ENCODE results near the gene MPHOSPH10. TPM values are rescaled to one million over a fixed set of nuclear protein-coding genes. Genes with fewer than 3 reads are reported as not detected.
"Not testable (repeated sequence)": the region's sequence is repeated elsewhere in the genome, so short reads cannot be mapped to it uniquely, and the experiment has no call there.

The MPHOSPH10 gene, protein sequence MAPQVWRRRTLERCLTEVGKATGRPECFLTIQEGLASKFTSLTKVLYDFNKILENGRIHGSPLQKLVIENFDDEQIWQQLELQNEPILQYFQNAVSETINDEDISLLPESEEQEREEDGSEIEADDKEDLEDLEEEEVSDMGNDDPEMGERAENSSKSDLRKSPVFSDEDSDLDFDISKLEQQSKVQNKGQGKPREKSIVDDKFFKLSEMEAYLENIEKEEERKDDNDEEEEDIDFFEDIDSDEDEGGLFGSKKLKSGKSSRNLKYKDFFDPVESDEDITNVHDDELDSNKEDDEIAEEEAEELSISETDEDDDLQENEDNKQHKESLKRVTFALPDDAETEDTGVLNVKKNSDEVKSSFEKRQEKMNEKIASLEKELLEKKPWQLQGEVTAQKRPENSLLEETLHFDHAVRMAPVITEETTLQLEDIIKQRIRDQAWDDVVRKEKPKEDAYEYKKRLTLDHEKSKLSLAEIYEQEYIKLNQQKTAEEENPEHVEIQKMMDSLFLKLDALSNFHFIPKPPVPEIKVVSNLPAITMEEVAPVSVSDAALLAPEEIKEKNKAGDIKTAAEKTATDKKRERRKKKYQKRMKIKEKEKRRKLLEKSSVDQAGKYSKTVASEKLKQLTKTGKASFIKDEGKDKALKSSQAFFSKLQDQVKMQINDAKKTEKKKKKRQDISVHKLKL
- 10 to 100 TPM; 16.7 to 34.0 (median 24.7) TPM for total RNA-seq

DNA sequence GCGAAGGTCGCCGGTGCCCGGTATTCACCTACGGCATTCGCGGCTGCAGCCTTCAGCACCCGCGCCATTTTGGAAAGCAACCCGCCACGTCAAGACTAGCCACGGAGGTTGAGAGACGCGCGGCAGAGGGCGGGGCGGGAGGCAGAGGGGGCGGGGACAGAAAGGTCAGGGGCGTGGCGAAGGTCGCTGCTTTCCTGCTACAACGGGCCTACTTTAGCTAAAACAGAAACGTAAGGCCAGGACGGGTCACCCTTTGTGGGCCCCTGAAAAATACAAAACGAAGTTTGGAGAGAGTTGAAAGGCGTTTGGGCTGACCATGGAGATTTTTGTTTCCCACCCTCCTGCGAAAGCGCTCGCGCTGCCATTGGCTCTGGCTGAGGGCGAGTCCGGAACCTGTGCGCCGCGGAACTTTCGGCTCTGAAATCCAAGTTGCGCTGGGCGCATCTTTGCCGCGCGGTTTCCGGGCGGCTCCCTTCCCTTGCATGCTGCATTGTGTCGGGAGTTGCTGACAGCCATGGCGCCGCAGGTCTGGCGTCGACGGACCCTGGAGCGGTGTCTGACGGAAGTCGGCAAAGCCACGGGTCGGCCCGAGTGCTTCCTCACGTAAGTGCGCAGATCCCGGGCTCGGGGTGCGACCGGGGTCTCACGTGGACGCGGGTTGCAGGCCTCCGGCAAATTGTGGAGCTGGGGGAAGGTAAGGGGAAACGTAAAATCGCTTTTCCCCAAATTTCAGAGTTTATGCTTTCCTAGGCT lies at the start of gene MPHOSPH10, which contains the start of gene MCEE:
Gene MPHOSPH10, plus strand, starts transcription at position 483 of the 753 bp plus-strand sequence. Its CDS starts 32 bp downstream, at position 515.
Gene MCEE, minus strand, starts transcription at position 78 of the 753 bp plus-strand sequence. Its CDS starts 10 bp downstream, at position 68.
- peaks cover 18% of the 10 kb centered on the region for H3K36me3 ChIP-seq
- no peaks in the 10 kb centered on the region for H3K9me3 ChIP-seq
- H3K4me3 ChIP-seq, result peak within 1 kb of the TSS; percentile 86
- peak within 1 kb of the TSS; percentile 98 for H3K27ac ChIP-seq
- H3K27me3 ChIP-seq, result no peaks in the 10 kb centered on the region
- DNase-seq (ENCODE audit: low spot score in 2 of 2), result peak; percentile 95 to 96
- TF ChIP-seq EP300 (IDR thresholded peaks at IDR 0.05) (no peak), POLR2AphosphoS5 (IDR thresholded peaks at IDR 0.05) (peak in 2 of 3 donors; percentile 27 to 83), POLR2A (IDR thresholded peaks at IDR 0.05) (peak in 1 of 2 donors; percentile 31)
- TF ChIP-seq, protein P1, sequence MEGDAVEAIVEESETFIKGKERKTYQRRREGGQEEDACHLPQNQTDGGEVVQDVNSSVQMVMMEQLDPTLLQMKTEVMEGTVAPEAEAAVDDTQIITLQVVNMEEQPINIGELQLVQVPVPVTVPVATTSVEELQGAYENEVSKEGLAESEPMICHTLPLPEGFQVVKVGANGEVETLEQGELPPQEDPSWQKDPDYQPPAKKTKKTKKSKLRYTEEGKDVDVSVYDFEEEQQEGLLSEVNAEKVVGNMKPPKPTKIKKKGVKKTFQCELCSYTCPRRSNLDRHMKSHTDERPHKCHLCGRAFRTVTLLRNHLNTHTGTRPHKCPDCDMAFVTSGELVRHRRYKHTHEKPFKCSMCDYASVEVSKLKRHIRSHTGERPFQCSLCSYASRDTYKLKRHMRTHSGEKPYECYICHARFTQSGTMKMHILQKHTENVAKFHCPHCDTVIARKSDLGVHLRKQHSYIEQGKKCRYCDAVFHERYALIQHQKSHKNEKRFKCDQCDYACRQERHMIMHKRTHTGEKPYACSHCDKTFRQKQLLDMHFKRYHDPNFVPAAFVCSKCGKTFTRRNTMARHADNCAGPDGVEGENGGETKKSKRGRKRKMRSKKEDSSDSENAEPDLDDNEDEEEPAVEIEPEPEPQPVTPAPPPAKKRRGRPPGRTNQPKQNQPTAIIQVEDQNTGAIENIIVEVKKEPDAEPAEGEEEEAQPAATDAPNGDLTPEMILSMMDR (IDR thresholded peaks at IDR 0.05), result no peak
- peaks cover 44% of the 10 kb centered on the region for H3K4me1 ChIP-seq
- under 1% methylated on average over 58 of the region's 67 CpGs for WGBS

DNA sequence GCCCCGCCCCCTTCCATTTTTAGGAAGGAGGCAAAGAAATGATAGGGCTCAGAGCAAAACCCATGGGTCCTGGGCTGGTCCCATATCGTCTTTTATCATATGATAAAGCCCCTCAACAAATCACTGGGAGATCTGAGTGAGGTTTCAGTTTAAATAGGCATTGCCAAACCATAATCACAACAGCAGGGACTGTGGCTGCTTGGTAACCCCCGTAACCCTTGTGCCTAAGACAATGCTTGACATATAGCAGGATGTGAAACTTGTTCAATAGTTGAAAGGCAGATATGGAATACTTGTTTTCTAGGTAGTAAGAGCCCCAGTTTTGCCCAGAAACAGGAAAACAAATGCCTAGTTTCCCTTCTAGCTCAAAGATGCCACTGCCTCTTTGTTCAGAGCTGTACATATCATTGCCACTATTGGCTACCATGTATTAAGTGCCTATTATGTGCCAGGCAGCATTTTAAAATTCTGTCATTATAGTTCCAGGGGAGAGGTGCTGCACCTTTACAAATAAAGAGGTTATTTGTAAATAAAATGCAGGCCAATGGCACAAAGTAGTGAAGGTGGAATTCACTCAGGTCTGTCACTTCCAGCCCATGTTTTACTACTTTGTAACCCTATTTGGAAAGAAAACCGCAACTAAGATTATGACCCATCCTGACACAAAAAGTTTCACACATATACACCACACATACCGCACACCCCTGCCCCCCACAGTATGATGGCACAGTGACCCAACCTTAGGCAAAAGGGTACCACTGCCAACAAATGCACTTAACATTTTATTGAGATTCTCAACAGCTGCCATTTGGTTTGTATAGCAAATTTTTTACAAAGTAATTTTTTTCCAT lies 47.8 kb upstream of the MPHOSPH10 start:
- Histone ChIP-seq H3K4me3 (no peak overlapping the region), H3K4me1 (peaks cover 8% of the 10 kb centered on the region), H3K27me3 (no peaks in the 10 kb centered on the region), H3K9me3 (no peaks in the 10 kb centered on the region), H3K36me3 (peaks cover 21% of the 10 kb centered on the region), H3K27ac (no peak overlapping the region)
- DNase-seq (ENCODE audit: low spot score in 2 of 2), result no peak
- TF ChIP-seq EP300 (IDR thresholded peaks at IDR 0.05) (no peak), POLR2A (IDR thresholded peaks at IDR 0.05) (no peak), POLR2AphosphoS5 (IDR thresholded peaks at IDR 0.05) (no peak)
- TF ChIP-seq, protein P1 (IDR thresholded peaks at IDR 0.05), result no peak
- WGBS, result 87% methylated on average over 5 of the region's 5 CpGs

DNA sequence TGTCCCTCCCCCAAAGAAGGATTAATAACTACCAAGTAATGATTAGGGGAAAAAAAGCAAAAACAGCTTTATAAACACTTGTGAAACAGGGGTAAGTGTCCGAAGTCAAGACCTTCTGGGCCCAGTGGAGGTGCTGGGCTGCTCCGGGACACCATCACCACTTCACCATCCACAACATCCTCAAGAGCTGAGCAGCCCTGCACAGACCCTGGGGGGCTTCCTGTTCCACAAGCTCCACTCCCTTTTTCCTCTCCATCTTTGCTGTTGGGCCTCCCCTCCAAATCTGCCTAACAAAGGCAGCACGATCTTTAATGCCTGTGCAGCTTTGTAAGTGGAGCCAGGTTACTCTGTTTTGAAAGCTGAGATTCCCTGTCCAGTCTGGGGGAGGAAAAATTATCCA lies 47.1 kb upstream of the MPHOSPH10 start:
- H3K36me3 ChIP-seq, result peaks cover 14% of the 10 kb centered on the region
- H3K4me3 ChIP-seq; DNase-seq (ENCODE audit: low spot score in 2 of 2); H3K4me1 ChIP-seq; H3K27ac ChIP-seq; H3K27me3 ChIP-seq; H3K9me3 ChIP-seq: not testable (repeated sequence)
- no CpG with 5 or more reads among the region's 3 CpGs for WGBS

DNA sequence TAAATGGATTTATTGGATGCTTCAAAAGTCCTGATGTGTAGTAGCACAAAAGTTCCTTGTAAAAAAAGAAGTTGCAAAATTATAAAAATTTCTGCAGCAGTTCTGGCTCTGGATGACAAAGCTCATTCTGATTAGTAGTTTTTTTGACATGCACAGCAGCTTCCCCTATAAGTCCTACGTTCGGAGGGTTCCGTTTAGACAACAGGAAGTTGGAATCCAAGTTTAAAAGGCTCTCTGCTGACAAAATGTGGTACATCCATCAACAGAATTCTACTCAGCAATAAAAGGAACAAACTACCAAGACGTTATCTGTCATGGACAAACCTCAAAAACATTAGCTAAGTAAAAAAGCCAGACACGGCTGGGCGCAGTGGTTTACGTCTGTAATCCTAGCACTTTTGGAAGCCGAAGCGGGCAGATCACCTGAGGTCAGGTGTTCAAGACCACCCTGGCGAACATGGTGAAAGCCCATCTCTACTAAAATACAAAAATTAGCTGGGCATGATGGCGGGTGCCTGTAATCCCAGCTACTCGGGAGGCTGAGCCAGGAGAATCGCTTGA lies 46.6 kb upstream of the MPHOSPH10 start:
- WGBS, result 58% methylated on average over 12 of the region's 13 CpGs
- H3K27me3 ChIP-seq; H3K9me3 ChIP-seq; H3K36me3 ChIP-seq; H3K4me1 ChIP-seq; DNase-seq (ENCODE audit: low spot score in 2 of 2); H3K27ac ChIP-seq; H3K4me3 ChIP-seq: not testable (repeated sequence)

DNA sequence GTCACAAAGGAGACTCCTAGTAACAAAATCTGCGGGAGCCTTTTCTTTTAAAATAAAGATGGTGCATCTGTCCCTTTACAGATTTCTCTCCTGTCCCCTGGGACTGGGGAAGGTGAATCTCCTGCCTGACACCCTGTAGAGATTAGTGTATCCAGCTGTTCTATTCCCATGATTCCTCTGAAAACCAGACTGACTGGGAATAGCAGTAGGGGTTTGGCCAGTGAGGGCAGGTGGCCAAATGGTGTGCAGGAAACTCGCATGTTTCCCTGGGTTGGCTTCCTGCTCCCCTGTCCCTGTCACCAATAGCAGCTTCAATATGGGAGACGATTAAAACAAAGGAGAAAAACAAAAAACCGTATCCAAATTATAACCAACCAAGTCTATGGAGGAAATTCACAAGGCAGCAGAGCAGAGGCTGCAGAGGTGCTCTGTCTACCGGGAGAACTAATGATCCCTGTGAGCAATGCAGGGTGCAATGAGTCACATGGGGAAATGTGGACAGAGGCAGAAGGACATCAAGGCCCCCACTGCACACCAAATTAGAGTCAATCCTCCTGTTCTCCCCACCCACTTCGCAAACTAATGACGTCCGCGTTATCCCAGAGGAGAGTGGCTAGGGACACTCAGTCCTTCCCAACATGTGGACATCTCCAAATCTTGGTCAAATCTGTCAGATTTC lies 45.0 kb upstream of the MPHOSPH10 start:
- not testable (repeated sequence) for H3K36me3 ChIP-seq; H3K27me3 ChIP-seq; H3K4me3 ChIP-seq; H3K9me3 ChIP-seq; H3K4me1 ChIP-seq; DNase-seq (ENCODE audit: low spot score in 2 of 2); H3K27ac ChIP-seq
- 65% methylated on average over 9 of the region's 9 CpGs for WGBS

DNA sequence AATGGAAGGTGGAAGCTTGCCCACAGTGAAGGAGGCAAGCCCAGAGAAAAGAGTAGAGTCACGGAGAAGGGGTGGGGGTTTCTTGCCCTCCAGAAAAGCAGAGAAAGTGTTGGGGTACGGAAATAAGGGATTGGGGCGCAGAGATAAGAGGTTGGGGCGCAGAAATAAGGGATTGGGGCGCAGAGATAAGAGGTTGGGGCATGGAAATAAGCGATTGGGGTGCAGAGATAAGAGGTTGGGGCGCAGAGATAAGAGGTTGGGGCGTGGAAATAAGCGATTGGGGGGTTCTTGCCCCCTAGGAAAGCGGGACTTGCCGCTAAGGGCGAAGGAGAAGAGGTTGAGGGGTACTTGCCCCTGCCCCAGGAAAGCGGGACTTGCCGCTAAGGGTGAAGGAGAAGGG lies 41.0 kb upstream of the MPHOSPH10 start:
- DNase-seq (ENCODE audit: low spot score in 2 of 2); H3K9me3 ChIP-seq; H3K4me1 ChIP-seq; H3K4me3 ChIP-seq; H3K27me3 ChIP-seq; H3K27ac ChIP-seq; H3K36me3 ChIP-seq: not testable (repeated sequence)
- WGBS, result 83% methylated on average over 14 of the region's 14 CpGs

DNA sequence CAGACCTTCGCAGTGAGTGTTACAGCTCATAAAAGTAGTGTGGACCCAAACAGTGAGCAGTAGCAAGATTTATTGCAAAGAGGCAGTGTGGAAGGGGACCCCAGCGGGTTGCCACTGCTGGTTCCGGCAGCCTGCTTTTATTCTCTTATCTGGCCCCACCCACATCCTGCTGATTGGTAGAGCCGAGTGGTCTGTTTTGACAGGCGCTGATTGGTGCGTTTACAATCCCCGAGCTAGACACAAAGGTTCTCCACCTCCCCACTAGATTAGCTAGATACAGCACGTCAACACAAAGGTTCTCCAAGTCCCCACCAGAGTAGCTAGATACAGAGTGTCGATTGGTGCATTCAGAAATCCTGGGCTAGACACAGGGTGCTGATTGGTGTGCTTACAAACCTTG lies 38.6 kb upstream of the MPHOSPH10 start:
- WGBS, result 93% methylated on average over 9 of the region's 9 CpGs
- not testable (repeated sequence) for H3K27ac ChIP-seq, H3K9me3 ChIP-seq

DNA sequence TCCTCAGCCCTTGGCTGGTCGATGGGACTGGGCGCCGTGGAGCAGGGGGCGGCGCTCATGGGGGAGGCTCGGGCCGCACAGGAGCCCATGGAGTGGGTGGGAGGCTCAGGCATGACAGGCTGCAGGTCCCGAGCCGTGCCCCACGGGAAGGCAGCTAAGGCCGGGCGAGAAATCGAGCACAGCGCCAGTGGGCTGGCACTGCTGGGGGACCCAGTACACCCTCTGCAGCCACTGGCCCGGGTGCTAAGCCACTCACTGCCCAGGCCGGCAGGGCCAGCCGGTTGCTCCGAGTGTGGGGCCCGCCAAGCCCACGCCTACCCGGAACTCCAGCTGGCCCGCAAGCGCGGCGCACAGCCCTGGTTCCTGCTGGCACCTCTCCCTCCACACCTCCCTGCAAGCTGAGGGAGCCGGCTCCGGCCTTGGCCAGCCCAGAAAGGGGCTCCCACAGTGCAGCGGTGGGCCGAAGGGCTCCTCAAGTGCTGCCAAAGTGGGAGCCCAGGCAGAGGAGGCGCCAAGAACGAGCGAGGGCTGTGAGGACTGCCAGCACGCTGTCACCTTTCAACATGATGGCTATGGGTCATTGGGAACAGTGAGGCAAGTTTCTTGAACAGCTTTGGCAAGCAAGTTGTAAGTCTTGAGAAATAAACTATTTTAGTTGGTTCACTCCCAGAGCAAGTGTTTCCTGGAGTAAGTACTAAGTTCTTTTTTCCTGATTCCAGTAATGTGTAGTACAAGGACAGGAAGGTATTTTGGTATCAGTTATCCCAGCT lies 37.8 kb upstream of the MPHOSPH10 start:
- DNase-seq (ENCODE audit: low spot score in 2 of 2); H3K27ac ChIP-seq; H3K4me1 ChIP-seq; H3K4me3 ChIP-seq; H3K9me3 ChIP-seq; H3K27me3 ChIP-seq; H3K36me3 ChIP-seq: not testable (repeated sequence)
- WGBS, result 93% methylated on average over 3 of the region's 33 CpGs

More for the DNA sequence above, 38.6 kb upstream of the MPHOSPH10 start:
- H3K36me3 ChIP-seq; H3K4me1 ChIP-seq; H3K4me3 ChIP-seq; H3K27me3 ChIP-seq; DNase-seq (ENCODE audit: low spot score in 2 of 2): not testable (repeated sequence)
